Activated CD4-positive, alpha-beta T cell treated with anti-CD3 and anti-CD28 coated beads, Interleukin-2, Interleukin-4, amounts not matched to agents 100 ng/mL and 50 ng/mL, durations not matched to agents 16 hours and 8 hours (primary cell): Measurements from ENCODE around the gene KLHL35.

Experiments
- DNase-seq: peaks from one replicate; pipeline ENCODE4 v3.0.0-alpha.2; 2020; ENCODE audit warnings: low spot score

Gene KLHL35

DNA sequence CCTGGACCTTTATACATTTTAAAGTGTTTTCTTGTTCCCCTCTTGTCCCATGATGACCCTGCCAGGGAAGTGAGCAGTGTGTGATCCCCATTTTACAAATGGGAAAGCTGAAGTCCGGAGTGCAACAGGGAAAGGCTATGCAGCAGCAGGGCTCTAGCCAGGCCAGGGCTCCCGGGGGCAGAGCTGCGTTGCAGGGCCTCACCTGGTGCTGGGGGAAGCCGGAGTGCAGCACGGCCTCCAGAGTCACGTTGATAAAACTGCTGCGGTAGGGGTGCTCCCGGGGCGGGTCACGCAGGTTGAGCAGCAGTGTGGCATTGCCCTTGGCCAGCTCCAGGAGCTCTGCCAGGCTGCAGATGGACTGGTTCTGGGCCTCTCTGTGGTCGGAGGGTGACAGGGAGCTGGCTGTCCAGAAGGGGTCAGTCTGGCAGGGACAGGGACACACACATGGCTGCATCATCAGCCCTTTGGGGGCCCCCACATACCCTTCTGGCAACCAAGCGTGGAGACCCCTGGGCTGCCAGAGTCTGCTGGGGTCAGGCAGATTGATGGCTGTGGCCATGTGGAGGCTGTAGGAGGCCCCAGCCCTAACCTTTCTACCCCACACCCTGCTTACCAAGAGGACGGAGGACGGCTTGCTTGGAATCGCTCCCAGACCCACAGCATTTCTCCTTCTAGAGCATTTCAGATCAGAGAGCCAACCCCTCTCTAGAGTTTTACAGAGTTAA, 9.3 kb upstream of the KLHL35 start:
- DNase-seq: no peak

DNA sequence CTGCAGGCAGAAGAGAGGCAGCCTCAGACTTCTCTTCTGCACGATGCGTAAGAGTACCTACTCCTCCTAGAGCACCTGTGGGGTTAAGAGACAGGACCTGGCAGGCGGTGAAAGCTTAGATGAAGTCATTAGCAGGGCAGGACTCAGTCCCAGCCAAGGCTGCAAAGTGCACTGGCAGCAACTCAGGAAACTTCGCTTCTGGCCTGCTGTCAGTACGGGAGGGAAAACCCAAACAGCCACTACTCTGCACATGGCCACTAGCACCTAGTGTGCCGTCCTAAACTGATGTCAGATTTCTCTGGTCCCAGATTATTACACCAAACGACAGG, 8.8 kb upstream of the KLHL35 start:
- DNase-seq: no peak

DNA sequence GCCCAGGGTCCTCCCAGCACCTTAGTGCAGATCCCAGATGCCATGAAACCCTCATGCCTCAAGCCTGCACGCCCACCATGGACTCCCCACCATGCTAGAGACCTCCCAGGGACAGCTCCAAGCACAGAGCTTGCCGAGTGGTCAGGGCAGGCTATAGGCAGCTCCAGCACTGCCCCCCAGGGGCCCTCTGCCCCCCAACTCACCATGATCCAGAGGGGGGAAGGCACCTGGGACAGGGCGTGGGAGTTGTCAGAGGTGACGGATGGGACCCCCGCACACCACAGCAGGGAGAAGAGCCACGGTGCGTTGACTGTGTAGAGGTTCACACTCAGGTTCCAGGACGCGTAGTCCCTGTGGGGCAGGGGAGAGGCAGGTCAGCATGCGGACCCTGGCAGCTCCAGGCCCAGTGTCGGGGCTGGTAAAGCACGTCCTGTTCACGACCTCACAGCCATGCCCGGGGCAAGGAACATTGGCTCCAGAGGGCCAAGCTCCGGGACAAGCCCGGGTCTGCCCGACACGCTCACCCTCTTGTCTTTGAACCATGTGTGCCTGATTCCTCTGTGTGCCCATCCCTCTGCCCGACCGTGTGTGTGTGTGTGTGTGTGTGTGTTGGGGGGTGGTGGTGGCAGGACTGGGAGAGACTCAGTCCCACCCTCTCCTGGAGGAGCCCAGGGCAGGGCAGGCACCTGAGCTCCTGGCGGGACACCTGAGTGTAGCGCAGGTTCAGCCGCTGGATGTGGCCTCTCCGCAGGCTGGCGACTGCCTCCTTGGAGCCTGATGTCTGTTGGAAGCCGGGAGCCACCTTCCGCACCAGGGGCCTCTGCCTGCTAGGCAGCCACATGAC, 8.2 kb upstream of the KLHL35 start:
- no peak for DNase-seq

DNA sequence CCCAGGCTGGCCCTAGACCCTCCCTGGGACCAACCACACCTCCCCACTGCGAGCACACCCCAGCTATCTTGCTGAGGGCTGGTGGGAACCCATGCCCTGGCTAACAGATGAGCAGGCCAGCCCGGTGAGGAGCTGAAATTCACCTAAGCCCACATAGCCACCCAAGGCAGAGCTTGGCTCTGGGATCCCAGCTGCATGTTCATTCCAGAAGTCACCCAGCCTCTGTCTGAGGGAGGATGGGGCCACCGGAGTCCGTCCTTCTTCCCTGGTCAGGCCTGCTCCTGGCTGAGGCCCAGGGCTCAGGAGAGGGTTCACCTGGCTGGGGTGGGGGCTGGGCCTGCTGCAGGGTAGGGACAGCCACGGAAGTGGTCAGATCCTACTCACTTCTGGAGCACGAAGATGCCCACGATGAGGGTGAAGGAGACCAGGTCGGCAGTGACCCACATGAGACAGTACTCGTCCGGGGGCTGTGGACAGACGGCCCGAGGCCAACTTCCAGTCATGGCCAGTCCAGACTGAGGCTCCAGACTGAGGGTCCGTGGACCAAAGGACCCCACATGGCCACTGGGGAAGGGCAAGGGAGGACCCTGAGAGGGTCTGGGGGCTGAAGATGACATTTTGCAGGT, 6.6 kb upstream of the KLHL35 start:
- DNase-seq: no peak

DNA sequence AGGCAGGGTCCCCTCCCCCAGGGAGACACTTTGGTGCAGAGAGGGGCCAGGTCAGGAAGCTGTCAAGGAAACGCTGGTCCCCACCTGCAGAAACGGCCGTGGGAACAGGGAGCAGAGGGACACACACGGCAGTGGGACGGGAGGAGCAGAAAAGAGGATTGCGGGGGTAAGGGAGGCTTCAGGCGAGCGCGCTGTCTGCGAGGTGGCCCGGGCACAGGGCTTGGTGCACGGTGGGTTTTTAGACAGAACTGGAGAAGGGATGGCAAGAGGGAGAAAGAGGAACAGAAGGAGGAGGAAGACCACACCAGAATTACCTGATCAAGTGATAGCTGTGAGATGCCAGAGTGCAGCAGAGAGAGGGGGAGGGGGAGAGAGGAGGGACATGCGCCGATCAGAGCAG, 6.0 kb upstream of the KLHL35 start:
- no peak for DNase-seq

DNA sequence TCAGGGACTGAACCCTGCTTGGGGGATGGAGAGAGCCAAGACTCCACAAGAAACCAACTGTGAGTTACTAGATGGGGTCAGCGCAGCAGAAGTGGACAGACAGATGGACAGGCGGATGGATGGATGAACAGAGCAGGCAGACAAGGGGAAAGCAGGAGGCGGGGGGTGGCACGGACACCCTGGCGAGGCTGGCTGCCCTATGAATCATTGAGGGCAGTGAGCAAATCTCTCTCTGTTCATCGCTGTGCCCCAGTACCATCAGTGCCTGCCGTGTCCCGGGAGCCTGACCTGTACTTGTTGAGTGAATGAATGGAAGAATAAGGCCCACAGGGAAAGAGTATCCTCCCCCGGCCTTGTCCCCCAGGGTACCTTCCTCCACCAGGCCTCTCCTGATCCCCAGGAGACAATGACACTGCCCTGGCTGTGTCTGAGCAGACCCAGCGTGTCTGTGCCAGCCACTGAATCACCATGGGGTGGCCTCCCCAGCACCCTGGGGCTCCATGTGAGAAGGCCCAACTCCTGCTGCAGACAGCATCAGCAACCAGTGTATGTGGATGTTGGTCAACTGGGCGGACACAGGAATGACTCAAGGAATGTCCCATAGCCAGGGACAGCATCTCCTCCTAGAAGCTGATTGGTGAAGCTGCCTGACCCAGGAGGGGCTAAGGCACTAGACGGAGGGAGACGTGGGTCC, 5.1 kb upstream of the KLHL35 start:
- DNase-seq: no peak

DNA sequence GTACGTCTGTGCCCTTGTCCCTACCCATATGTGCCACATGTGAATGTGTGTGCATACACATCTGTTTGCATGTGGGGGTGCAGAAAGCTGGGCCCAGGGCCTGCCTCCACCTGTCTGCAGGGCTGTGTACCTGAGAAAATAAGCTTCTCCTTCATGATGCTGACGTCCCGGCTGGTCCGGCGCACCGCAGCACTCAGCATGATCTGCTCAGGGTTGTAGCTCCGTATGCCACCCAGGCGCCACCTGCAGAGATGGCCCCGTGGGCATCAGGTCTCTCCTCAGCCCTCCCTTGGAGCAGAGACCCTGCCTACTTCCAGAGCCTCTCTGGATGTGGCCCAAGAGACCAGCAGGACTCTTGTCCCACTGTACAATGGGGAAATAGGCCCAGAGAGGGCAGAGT, 3.8 kb upstream of the KLHL35 start:
- DNase-seq: no peak

DNA sequence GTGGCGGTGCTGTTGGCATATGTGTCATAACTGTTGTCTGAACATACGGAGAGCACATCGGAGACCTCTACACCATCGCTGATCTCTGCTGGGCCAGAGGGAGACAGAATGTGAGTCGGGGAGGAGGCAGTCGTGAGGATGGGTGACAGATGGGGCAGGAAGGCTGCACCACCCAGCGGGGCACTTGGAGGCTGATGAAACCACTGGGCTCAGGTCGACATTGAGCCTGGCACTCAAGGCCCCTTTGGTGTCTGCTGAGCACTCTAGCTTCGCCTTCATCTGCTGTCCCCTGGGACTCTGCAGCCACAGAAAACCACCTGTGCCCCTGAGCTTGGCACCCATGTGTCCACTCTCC, 2.5 kb upstream of the KLHL35 start:
- no peak for DNase-seq

DNA sequence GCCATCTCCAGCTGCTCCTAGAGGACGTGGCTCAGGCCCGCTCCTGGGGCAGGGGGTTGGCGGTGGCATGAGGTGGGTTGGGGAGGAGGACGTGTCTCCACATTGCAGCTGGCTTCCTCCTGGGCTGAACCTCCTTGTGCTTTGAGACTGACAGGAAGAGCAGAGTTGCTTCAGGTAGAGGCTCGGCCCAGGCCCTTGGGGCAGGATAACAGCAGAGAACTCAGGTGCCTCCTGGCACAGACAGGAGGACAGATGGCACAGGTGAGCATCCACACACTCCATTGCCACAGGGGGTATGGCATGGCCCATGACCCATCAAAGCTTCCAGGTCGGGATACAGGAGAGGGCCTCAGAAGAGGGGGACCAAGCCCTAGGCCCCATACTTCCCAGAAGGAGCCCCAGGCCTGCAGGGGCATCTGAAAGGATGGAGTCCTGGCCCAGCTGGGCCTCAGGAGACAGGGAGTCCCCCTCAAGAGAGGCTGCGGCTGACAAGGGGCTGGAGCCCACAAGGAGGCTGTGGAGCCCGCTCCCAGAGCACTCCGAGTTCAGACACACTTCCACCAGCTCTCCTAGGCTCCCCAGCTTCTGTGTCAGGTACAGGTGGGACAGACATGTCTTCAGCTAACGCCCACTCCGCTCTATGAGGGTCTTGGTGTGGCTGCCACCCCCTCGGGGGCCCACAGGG, 2.0 kb upstream of the KLHL35 start:
- no peak for DNase-seq

DNA sequence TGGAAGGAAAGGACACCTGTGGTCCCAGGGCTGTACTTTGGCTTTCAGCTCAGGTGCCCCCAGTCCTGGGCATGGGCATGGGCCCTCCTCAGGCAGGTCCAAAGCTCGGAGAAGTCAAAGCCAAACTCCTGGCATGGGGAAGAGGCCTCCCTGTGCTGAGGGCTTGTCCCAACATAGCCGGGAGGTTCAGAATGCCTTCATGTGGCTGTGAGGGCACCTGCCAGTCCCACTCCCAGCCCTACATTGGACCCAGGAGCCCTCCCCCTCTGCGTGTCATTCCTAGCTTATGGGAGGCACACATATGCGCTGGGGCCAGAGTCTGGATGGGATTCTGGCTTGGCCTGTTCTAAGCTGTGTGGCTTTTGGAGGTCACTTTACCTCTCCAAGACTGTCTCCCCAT, 1.0 kb upstream of the KLHL35 start:
- DNase-seq: no peak

DNA sequence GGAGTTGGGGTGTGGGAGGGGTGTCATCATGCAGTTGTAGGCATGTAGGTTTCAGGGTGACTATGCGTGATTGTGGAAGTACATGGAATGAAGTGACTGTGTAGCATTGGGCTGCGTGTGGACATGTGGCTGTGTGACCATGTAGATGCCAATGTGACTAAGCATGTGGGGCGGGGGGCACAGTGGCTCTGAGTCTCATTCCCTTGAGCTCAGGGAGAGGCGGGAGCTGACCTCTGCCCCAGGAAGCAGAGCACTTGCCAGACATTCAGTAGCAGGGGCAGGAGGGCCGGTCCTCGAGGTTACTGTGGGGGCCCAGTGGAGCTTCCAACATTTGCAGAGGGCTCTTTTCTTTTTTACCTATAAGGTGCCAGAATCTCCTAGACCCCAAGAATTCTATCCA, 440 bp upstream of the KLHL35 start:
- DNase-seq: no peak

DNA sequence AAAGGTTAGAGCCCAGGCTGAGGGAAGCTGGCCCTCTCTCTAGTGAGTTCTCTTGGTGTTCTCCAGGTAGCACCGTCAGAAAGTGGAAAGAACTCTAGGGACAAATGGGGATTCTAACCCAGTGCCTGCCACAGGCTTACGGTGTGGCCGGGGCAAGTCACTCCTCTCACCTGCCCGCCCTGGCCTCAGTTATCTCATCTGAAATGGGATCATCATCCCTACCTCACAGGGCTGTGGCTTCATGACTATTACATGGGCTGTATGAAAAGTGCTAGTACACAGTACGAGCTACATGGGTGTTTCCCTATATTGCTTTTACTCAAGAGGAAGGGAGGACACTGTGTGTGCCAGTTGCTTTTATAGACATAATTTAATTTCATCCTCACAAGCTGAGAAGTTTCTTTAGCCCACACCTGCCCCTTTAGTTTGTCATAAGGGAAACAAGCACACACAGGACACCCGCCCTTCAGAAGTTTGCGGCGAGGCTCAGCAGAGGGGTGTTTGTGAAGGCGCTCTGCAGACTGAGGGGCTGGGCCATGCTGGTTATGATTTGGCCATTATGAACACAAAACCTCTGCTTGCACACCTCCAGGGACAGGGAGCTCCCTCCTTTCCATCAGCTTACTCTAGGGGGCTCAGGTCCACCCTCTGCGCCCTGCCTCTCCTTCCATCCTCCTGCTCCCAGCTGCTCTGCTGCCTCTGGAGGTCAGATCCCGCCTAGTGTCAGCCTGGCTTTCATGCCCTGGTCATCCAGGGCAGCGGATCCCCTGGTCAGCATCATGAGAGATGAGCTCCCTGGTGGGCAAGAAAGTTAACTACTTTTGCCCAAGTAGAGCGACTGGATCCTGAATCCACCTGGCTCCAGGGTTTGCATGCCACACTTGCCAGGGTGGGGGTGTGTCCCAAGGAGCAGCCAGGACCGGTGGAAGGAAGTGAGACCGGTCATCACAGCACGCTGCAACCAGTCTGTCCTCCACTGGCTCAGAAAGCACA, 1.2 kb downstream of the KLHL35 start:
- DNase-seq: no peak

DNA sequence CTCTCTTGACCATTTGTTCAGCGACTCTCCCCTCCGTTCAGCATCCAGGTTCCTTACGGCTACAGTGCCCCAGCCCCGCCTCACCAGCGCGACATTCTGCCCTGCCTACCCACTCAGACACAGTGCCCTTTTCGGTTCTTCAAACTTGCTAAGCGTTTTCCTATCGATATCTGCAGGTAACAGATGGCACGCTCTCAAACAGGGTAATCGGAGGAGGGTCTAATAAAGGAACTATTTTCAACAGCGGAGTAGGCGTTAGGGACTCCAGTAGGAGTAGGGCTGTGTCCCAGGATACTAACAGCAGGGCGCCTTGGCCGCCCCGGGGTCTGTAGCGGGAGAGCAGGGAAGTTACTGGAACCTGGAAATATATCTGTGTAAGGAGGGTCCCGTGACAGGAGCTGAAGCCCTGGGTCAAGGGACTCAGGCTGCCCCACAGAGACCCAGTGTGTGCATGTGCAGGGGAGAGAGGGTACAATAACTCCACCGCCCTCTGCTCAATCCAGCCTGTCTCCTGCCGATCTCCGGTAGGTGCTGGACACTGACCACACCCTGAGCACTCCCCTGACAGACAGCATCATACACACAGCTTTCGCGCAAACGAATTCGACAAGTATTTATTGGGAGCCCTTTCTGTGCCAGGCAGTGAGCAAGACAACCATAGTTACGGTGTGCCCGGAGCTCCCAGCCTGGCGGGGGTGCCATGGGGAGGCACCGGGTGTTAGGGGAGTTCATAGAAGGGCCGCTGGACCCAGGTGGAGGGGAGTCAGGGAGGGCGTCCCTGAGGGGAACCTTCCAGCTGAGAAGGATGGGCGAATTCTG, 2.1 kb downstream of the KLHL35 start:
- DNase-seq: no peak

DNA sequence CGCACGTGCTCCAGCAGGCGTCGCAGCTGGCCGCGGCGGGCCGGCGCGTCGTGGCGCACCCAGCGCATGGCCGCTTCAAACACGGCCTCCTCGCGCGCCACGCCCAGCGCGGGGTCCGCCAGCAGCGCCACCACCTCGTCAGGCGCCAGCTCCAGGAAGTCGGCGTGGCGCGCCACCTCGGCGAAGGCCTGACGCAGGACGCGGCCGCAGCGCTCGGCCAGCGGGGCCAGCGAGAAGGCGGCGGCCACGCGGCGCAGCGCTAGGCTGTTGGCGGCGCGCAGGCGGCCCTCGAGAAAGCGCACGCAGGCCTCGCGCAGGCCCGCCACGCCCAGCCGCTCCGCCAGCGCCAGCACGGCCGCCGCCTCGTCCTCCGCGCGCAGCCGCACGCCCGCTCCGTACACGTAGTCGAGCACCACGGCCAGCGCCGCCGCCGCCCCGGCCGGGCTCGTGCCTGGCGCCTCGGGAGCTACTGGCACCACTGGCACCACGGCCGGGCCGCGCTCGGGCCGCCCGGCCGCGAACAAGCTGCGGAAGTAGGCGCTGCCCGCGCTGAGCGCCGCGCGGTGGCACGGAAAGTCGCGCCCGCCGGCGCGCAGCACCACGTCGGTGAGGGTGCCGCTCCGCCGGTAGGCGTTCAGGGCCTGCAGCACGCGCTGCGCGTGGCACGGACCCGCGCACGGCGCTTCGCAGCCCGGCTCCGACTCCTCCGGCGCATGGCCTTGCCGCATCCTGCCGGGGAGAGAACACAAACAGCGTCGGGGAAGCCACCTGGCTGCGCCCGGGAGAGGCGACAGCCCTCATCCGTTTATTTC, 2.9 kb downstream of the KLHL35 start:
- peak; percentile 47 for DNase-seq

DNA sequence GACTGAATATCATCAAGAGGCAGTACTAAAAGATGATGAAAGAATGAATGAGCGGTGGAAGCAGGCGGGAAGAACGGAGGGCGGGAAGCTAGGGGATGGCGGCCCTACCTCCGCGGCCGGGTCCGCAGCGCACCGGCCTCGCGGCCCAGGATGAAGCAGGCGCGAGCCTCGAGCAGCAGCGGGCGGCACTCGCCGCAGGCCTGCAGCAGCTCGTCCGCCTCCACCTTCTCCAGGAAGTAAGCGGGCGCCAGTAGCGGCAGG, 3.4 kb downstream of the KLHL35 start:
- no peak for DNase-seq

DNA sequence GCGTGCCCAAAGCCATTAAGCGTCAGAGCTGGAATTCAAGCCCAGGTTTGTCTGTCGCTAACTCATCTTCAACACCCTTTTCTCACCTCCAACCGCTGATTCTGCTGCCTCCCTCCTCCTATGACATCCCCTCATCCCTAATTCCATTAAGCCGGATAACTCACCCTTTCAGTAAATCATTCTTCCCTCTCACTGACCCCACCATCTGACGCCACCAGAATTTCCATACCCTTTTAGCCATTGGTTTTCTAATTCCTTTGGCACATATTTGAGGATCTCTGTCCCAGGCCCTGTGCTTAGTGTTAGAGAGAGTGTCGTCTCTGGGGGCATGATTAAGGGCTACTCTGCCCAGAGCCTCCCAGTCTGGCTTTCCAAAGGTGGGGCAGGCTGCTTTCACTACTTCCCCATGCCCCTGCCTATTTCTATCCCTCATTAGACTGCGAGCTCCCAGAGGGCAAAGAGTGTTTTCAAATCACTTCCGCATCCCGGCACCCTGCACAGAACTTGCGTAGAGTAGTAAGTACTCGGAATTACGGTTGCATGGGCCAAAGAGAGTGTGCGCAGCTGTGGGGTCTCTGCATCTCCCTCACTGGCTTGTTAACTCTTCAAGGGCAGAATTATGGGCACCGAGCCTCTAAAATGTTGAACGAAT, 3.9 kb downstream of the KLHL35 start:
- DNase-seq: no peak

DNA sequence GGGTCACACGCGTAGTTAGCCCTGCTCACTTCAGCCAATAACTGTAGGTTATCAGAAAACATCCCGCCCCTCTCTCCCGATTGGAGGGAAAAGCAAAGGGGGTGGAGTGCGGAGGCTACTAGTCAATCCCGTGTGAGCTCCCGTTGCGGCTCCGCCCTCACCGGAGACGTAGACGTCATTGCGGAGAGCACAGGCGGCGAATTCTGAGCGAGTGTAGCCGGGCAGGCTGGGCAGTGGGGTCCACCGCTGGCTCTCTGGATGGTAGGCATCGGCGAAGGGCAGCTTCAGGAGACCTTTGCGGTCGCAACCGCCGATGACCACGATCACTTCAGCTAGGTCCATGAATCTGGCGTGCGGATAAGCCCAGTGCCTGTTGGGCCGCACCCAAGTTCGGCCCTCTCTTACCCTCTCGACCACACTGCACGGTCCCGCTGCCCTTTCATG, 4.7 kb downstream of the KLHL35 start:
- peak; percentile 25 for DNase-seq

DNA sequence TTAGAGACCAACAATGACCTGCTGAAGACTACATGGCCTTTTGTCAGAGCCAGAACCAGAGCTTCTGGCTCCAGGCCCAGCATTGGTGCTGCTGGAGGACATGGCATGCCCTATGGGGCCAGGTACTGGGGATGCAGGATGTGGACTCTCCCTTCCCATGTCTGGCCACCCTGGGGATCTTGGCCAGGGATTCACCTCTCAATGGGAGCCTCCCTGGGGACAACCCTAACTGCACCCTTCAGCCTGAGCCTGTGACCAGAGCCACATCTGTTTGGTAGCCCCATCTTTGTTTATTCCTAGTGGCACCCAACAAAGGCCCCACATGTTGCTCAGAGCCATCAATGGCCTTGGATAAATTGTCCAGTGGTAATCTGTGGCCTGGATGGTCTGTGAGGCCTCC, 5.8 kb downstream of the KLHL35 start:
- DNase-seq: no peak

DNA sequence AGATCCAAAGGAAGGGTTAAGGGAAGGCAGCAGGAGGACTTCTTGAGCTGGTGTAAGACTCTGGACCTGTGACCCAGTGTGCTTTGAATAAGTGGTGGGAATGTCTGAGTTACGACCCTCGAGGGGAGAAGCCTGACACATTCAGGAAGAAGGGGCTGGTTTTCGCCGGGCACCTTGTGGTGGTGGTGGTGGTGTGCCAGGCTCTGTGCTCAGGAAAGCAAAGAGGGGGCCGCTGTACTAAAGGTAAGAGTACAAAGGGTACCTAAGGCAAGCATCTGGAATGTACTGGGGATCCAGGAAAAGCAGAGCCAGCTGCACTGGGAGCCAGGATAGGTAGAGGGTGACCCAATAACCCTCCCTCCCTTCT, 6.3 kb downstream of the KLHL35 start:
- no peak for DNase-seq
